HG02759 (cell line): Measurements from ENCODE around the gene ADGRB2.

Experiments
- ATAC-seq: cut with Tn5 transposase; IDR thresholded peaks from one replicate; pipeline ENCODE4 v1.9.1; 2021; ENCODE audit warnings: mild to moderate bottlenecking, moderate library complexity; ENCODE audit not compliant: unreplicated experiment

Gene ADGRB2

DNA sequence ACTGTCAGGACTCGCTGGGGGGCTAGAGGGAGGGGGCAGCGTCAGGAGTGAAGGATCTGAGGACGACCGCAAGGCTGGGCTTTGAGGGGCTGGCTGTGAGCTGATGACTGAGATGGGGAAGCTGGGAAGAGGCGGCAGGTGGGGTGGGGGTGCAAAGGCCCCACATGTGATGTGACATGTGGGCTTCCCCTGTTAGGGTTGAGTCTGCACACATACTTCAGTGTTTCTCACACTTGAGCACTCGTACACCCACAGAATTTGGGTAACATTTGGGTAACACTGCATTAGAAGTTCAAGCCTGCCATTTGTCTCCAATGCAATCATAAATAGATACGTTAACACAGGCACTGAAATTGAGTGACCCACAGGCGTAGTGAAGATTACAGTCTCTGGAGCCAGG, 76.5 kb downstream of the ADGRB2 start:
- ATAC-seq, result no peak

DNA sequence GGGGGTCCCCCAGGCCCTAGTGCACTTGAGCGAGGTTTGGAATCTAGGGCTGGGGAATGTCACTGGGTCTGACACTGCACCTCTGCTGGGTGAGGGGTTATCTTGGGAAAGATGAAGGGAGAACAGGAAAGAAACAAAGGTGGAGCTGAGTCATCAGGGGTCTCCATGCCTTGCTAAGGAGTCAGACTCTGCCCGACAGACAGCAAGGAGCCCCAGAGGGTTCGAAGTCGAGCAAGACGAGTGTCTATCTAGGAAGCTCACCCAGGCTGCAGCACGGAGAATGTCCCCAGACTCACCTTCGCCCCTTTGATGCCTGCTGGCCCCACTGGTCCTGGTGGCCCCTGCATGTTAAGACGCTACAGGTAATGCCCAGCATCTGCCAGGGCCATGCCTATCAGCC, 78.3 kb downstream of the ADGRB2 start:
- no peak for ATAC-seq

DNA sequence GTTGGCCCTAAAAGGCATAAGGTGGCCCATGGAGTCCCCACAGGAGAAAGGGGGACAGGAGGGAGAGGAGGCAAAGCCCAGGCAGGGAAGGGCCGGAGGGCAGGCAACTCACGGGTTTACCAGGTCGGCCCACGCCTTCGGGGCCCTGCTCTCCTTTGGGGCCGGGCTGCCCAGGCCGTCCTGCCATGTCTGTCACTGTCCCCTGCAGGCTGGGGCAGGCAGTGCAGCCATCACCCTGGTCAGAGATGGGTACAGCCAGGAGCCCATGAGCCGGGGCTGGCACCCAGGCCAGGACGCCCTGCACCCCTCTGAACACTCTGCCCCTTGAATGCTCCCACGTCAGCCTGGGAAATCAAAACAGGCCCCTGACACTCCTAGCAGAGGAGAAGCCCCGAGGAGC, 80.1 kb downstream of the ADGRB2 start:
- ATAC-seq, result no peak

DNA sequence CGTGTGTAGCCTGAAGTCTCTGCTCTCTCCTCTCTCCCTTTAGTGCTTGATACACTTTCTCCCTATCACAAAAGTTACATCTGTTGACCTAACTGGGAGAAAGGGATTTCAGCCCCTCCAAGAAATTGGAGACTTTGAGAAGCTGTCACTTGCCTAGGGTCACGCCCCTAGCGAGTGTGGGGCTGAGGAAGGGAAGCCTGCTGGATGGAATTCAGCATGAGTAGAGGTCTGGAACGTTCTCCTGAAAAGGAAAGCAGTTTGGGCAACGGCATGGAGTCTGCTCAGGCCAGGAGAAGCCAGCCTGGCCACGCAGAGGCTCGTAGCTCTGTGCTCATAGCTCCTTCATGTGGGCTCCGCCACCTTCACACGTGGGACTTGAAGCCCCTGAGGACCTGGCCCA, 82.7 kb downstream of the ADGRB2 start:
- no peak for ATAC-seq

DNA sequence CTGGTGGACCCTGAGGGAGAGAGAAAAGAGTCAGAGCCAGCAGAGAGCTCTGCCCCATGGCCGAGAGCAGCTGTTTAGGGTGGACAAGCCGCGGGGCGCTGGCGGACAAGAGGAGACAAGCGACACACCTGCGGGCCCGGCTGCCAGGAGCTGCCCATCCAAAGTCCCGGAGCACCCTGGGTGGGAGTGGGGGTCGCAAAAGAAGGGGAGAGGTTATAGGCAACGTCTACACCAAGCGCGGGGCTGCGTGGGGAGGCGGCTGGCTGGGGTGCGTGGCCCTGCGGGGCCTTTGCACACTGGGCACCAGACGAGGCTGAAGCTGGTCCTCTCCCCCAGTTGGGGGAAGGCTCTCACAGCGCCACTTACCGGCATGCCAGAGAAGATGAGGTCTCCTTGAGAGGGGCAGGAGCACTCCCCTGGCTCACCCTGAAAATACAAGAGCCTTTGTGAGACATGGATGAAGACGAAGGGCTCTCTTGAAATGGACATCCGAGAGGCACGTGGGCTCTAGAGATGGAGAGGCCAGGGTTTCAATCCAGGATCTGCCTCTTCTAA, 84.4 kb downstream of the ADGRB2 start:
- no peak for ATAC-seq

DNA sequence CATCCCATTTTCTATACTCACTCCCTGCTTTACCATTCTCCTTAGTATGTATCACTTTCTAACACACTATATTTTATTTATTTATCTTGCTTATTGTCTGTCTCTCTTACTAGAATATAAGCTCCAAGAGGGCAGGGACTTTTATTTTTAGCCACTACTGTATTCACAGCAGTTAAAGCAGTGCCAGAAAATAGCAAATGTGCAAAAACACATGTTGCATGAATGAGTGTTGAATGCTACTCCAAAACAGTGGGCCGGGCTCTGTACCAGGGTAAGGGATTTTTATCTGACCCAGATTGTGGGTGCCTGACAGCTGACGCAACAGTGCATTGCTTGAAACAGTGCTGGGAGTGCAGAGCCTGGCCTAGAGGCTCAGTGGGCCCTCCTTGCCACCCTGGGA, 85.0 kb downstream of the ADGRB2 start:
- no peak for ATAC-seq

DNA sequence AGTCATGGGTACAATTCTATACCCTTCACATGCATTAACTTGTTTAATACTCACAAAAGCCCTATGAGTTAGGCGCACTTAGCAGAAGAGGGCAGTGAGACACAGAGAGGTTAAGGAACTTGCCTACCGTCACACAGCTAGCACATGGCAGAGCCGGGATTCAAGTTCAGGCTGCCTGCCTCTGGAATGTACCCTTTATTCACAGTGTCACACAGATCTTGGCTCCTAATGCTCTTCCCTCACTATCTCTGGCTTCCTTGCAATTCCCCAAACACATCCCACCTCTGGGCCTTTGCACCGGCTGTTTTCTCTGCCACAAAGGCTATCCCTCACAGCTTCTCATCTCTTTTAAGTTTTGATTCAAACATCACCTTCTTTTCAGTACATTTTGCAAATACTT, 85.5 kb downstream of the ADGRB2 start:
- no peak for ATAC-seq

DNA sequence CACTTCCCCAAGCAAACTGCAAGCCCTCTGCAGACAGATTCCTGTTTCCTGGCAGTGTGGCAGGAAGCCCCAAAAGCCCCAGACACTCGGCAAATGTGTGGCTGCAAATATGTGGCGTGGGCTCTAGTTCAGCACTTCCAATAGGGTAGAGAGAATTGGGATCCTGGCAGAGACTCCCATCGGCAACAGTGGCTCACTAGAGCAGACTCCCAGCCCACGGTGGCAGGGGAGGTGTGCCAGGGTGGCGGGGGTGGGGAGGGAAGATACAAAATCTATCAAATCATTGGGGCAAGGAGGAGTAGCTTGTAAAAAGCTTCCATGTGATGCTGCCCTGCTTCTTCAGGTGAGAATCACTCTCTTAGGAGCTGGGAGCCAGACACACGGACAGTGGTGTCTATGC, 86.2 kb downstream of the ADGRB2 start:
- no peak for ATAC-seq

DNA sequence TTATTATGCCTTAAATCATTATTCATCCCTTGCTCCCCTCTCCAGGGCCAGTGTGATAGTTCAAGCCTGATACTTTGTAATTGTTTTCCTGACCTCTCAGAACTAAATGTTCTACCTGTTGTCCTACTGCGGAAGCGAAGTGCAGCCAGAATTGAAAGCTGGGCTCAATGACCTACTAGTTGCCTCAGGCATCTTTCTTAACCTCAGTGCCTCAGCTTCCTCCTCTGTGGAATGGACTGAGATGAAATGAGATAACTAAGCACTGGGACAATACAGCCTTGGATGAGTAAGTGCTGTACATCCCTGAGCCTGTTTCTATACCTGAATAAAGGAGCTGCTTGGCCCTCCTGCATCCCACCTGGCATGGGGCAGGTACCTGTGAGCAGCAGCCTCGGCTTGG, 86.7 kb downstream of the ADGRB2 start:
- ATAC-seq, result no peak
